HEK293T (cell line): ENCODE data around the gene PTBP1.

Experiments
- ELF4 ChIP-seq: fragments of 450-650 bp; IDR thresholded peaks from 2 replicates; pipeline ENCODE4 v1.6.1; 2017; ENCODE audit warnings: antibody characterized with exemption
- FOXA1 ChIP-seq: fragments of 450-650 bp; IDR thresholded peaks from 2 replicates; pipeline ENCODE4 v1.6.1; 2016; ENCODE audit warnings: mild to moderate bottlenecking
- L3MBTL2 ChIP-seq: fragments of 450-650 bp; conservative IDR thresholded peaks from 2 replicates; pipeline ENCODE4 v1.6.1; 2016; ENCODE audit warnings: mild to moderate bottlenecking
- PKNOX1 ChIP-seq: fragments of 450-650 bp; IDR thresholded peaks from 2 replicates; pipeline ENCODE4 v1.6.1; 2016

GRCh38 chr19:853014-853585, 55.8 kb downstream of the PTBP1 start:
- TF ChIP-seq PKNOX1 (no peak), ELF4 (no peak), FOXA1 (no peak), L3MBTL2 (no peak)
